Measurements from ENCODE around the gene CYP3A7.

Gene CYP3A7

DNA sequence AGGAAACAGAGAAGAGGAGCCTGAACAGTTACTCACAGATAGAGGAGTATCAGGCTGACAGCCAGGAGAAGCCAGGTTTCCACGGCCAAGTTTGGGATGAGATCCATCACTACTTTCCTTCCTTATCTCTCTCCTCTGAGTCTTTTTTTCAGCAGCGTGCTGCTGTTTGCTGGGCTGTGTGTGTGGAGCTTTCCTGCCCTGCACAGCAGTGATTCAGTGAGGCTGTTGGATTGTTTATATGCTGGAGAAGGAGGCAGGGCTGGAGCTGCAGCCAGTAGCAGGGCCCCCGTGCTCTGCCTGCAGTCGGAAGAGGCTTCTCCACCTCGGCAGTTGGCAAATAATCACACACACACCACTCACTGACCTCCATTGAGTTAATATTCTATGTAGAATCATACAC, at the start of gene CYP3A7:
CYP3A7 (minus strand) TSS at position 210 of the 400 bp plus-strand sequence; CDS start at position 107, 103 bp downstream.
- H3F3A ChIP-seq (ENCODE audit: insufficient read depth, low read length) = no peaks in the 10 kb centered on the region
- TF ChIP-seq, protein P1, sequence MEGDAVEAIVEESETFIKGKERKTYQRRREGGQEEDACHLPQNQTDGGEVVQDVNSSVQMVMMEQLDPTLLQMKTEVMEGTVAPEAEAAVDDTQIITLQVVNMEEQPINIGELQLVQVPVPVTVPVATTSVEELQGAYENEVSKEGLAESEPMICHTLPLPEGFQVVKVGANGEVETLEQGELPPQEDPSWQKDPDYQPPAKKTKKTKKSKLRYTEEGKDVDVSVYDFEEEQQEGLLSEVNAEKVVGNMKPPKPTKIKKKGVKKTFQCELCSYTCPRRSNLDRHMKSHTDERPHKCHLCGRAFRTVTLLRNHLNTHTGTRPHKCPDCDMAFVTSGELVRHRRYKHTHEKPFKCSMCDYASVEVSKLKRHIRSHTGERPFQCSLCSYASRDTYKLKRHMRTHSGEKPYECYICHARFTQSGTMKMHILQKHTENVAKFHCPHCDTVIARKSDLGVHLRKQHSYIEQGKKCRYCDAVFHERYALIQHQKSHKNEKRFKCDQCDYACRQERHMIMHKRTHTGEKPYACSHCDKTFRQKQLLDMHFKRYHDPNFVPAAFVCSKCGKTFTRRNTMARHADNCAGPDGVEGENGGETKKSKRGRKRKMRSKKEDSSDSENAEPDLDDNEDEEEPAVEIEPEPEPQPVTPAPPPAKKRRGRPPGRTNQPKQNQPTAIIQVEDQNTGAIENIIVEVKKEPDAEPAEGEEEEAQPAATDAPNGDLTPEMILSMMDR (IDR thresholded peaks at IDR 0.05; ENCODE audit: low read length) = no peak
- TF ChIP-seq EZH2 (IDR thresholded peaks at IDR 0.05; ENCODE audit: borderline replicate concordance, low read length) = no peak
- no peaks in the 10 kb centered on the region for H3K36me3 ChIP-seq (ENCODE audit: insufficient read depth, low read length)
- no peaks in the 10 kb centered on the region for H3K9me2 ChIP-seq (ENCODE audit: low read depth, low read length)
- no peaks in the 10 kb centered on the region for H4K20me1 ChIP-seq (ENCODE audit: insufficient read depth, low read length)
- no peak within 1 kb of the TSS for H2AFZ ChIP-seq (ENCODE audit: low read length)
- H3K9ac ChIP-seq (ENCODE audit: low read length) = no peak within 1 kb of the TSS
- H3K4me1 ChIP-seq (ENCODE audit: insufficient read depth, low read length, severe bottlenecking) = no peaks in the 10 kb centered on the region
- H3K27me3 ChIP-seq (ENCODE audit: insufficient read depth, low read length) = no peaks in the 10 kb centered on the region
- no peak within 1 kb of the TSS for H3K4me2 ChIP-seq (ENCODE audit: low read length)
- H3K79me2 ChIP-seq (ENCODE audit: insufficient read depth, low read length) = no peaks in the 10 kb centered on the region
- no peaks in the 10 kb centered on the region for H3K9me3 ChIP-seq (ENCODE audit: low read length)
- no peak within 1 kb of the TSS for H3K4me3 ChIP-seq (ENCODE audit: low read depth, low read length, poor library complexity, severe bottlenecking)
- no peak within 1 kb of the TSS for H3K27ac ChIP-seq (ENCODE audit: low read depth, low read length, poor library complexity, severe bottlenecking)

DNA sequence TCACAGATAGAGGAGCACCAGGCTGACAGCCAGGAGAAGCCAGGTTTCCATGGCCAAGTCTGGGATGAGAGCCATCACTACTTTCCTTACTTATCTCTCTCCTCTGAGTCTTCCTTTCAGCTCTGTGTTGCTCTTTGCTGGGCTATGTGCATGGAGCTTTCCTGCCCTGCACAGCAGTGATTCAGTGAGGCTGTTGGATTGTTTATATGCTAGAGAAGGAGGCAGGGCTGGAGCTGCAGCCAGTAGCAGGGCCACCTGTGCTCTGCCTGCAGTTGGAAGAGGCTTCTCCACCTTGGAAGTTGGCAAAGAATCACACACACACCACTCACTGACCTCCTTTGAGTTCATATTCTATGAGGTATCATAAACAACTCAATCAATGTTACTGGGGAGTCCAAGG, 49.0 kb upstream of the CYP3A7 start, which contains the start of gene CYP3A4:
CYP3A4 (minus strand) TSS at position 178 of the 400 bp plus-strand sequence; CDS start at position 75, 103 bp downstream.
- Histone ChIP-seq H3K4me3 (ENCODE audit: low read depth, low read length, poor library complexity, severe bottlenecking) (no peak within 1 kb of the TSS), H3K27ac (ENCODE audit: low read depth, low read length, poor library complexity, severe bottlenecking) (no peak within 1 kb of the TSS), H2AFZ (ENCODE audit: low read length) (no peak within 1 kb of the TSS), H3K4me2 (ENCODE audit: low read length) (no peak within 1 kb of the TSS), H3K9me3 (ENCODE audit: low read length) (no peaks in the 10 kb centered on the region), H3K36me3 (ENCODE audit: insufficient read depth, low read length) (no peaks in the 10 kb centered on the region), H3F3A (ENCODE audit: insufficient read depth, low read length) (no peaks in the 10 kb centered on the region), H3K4me1 (ENCODE audit: insufficient read depth, low read length, severe bottlenecking) (no peaks in the 10 kb centered on the region), H3K79me2 (ENCODE audit: insufficient read depth, low read length) (no peaks in the 10 kb centered on the region), H3K9ac (ENCODE audit: low read length) (no peak within 1 kb of the TSS), H3K9me2 (ENCODE audit: low read depth, low read length) (no peaks in the 10 kb centered on the region), H4K20me1 (ENCODE audit: insufficient read depth, low read length) (no peaks in the 10 kb centered on the region), H3K27me3 (ENCODE audit: insufficient read depth, low read length) (no peaks in the 10 kb centered on the region)
- TF ChIP-seq, protein P1 (IDR thresholded peaks at IDR 0.05; ENCODE audit: low read length) = no peak
- no peak for TF ChIP-seq EZH2 (IDR thresholded peaks at IDR 0.05; ENCODE audit: borderline replicate concordance, low read length)

DNA sequence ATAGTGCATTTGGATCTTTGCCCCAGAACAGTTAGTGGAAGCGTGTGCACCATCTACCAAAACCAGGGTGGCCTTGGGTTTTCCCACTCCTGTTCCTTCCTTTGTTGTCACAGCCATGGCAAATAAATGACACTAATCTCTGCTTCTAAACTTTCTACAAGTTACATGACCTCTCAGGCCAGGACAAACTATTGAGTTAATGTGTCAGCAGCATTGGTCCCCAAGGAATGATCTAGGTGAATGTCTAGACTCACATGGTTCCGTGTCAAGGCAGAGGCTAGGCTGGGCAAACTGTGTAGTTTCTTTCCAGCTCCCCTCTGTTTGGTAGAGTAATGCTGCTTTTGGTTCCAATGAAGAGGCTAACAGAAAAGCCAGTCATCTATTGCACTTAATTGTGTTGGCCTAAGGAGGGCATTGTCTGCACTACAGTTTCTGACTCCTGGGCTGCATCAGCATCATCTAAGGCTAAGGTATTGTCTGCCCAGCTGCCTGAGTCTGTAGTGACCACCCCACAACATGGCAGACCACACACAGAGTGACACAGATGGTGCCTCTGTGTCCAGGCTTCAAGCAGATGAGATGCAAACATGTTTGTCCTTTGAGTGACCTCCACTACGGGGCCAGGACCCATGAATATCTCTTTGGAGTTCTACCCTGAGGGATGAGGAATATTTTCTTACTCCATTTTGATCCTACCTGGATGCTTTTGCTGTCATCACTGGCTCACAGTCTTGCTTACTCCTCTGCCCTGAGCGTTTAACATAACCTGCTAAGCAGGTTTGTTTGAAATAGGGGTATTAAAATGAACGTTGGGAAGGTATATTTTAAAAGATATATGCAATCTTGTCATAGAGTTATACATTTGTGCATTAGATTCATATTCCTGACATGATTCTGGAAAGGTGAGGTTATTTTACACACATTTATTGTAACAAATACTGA, 47.3 kb upstream of the CYP3A7 start:
- Histone ChIP-seq H3K4me2 (ENCODE audit: low read length) (no peak overlapping the region), H3K79me2 (ENCODE audit: insufficient read depth, low read length) (no peaks in the 10 kb centered on the region), H3K27ac (ENCODE audit: low read depth, low read length, poor library complexity, severe bottlenecking) (no peak overlapping the region), H3K36me3 (ENCODE audit: insufficient read depth, low read length) (no peaks in the 10 kb centered on the region), H3F3A (ENCODE audit: insufficient read depth, low read length) (no peaks in the 10 kb centered on the region), H3K27me3 (ENCODE audit: insufficient read depth, low read length) (no peaks in the 10 kb centered on the region; the same call in 1 of the 2 replicates), H3K9me3 (ENCODE audit: low read length) (no peaks in the 10 kb centered on the region), H3K4me1 (ENCODE audit: insufficient read depth, low read length, severe bottlenecking) (no peaks in the 10 kb centered on the region), H3K9me2 (ENCODE audit: low read depth, low read length) (no peaks in the 10 kb centered on the region), H2AFZ (ENCODE audit: low read length) (no peak overlapping the region), H3K9ac (ENCODE audit: low read length) (no peak overlapping the region), H3K4me3 (ENCODE audit: low read depth, low read length, poor library complexity, severe bottlenecking) (no peak overlapping the region), H4K20me1 (ENCODE audit: insufficient read depth, low read length) (no peaks in the 10 kb centered on the region)
- TF ChIP-seq, protein P1 (IDR thresholded peaks at IDR 0.05; ENCODE audit: low read length) = no peak
- TF ChIP-seq EZH2 (IDR thresholded peaks at IDR 0.05; ENCODE audit: borderline replicate concordance, low read length) = no peak
